IMR-90 (cell line): ENCODE results near the gene FAM20C. TPM values are rescaled to one million over a fixed set of nuclear protein-coding genes. Genes with fewer than 3 reads are reported as not detected.

Experiments
- ATAC-seq: fragments of 200-7000 bp; cut with Tn5 transposase; 2 replicates; pipeline ENCODE4 v1.9.1; 2020; ENCODE audit warnings: low read depth, mild to moderate bottlenecking, moderate library complexity
- BruUV-seq: library from RNA; stranded (reverse); fragments of 400-500 nt; replicated peaks from 2 replicates; lab custom pipeline; 2021; lab: Mats Ljungman, UMichigan
- CTCF ChIA-PET: fragments of 300-600 bp; formaldehyde crosslinking; extraction: SDS; loops from one replicate; lab custom pipeline; 2021; ENCODE audit warnings: antibody characterized with exemption; lab: Yijun Ruan, JAX
- POLR2A ChIA-PET: fragments of 300-600 bp; sonication (Branson Sonifier 250); formaldehyde crosslinking; loops from one replicate; lab custom pipeline; 2022; ENCODE audit warnings: antibody characterized with exemption; ENCODE audit not compliant: unreplicated experiment; lab: Charles Lee
- DNase-seq: peaks from one replicate; pipeline ENCODE4 v3.0.0; 2013
- H2AFZ ChIP-seq: replicated peaks from 2 replicates; pipeline ENCODE3; 2013; ENCODE audit warnings: low read length, mild to moderate bottlenecking; ENCODE audit not compliant: poor library complexity
- H2AK5ac ChIP-seq: 2 replicates; pipeline ENCODE4 v1.6.1; 2013; ENCODE audit warnings: low read depth, low read length, inconsistent platforms
- H2AK9ac ChIP-seq: replicated peaks from 2 replicates; pipeline ENCODE3; 2013; ENCODE audit warnings: mild to moderate bottlenecking, low read depth, low read length, moderate library complexity; ENCODE audit not compliant: poor library complexity
- H2BK120ac ChIP-seq: 2 replicates; pipeline ENCODE4 v1.6.1; 2013; ENCODE audit warnings: low read depth, low read length, inconsistent platforms
- H2BK15ac ChIP-seq: 3 replicates; pipeline ENCODE4 v1.6.1; 2013; ENCODE audit warnings: low read depth, low read length, inconsistent platforms
- H2BK20ac ChIP-seq: 2 replicates; pipeline ENCODE4 v1.6.1; 2013; ENCODE audit warnings: low read depth, mild to moderate bottlenecking, inconsistent platforms, low read length, moderate library complexity
- H2BK5ac ChIP-seq: 2 replicates; pipeline ENCODE4 v1.6.1; 2013; ENCODE audit warnings: mild to moderate bottlenecking, low read depth, low read length, inconsistent platforms; ENCODE audit not compliant: poor library complexity, severe bottlenecking
- H3K14ac ChIP-seq: replicated peaks from 2 replicates; pipeline ENCODE4 v1.6.1; 2013; ENCODE audit warnings: low read depth, low read length, inconsistent platforms
- H3K18ac ChIP-seq: 2 replicates; pipeline ENCODE4 v1.6.1; 2013; ENCODE audit warnings: low read depth, low read length, control low read depth
- H3K23ac ChIP-seq: 2 replicates; pipeline ENCODE4 v1.6.1; 2013; ENCODE audit warnings: low read depth, low read length, inconsistent platforms
- H3K27ac ChIP-seq: 2 replicates; pipeline ENCODE4 v1.5.1; 2013; ENCODE audit warnings: mild to moderate bottlenecking, control low read depth, low read length; ENCODE audit not compliant: insufficient read depth
- H3K27me3 ChIP-seq: 2 replicates; pipeline ENCODE4 v1.6.1; 2013; ENCODE audit warnings: low read length; ENCODE audit not compliant: control insufficient read depth, insufficient read depth
- H3K36me3 ChIP-seq: 2 replicates; pipeline ENCODE4 v1.6.1; 2013; ENCODE audit warnings: low read length, mixed read lengths; ENCODE audit not compliant: control insufficient read depth, insufficient read depth
- H3K4ac ChIP-seq: 2 replicates; pipeline ENCODE4 v1.6.1; 2013; ENCODE audit warnings: low read depth, low read length, inconsistent platforms
- H3K4me1 ChIP-seq: 2 replicates; pipeline ENCODE4 v1.6.1; 2013; ENCODE audit warnings: low read length, mixed read lengths; ENCODE audit not compliant: control insufficient read depth, insufficient read depth
- H3K4me2 ChIP-seq: 2 replicates; pipeline ENCODE4 v1.6.1; 2013; ENCODE audit warnings: low read depth, mild to moderate bottlenecking, control low read depth, low read length, moderate library complexity
- H3K4me3 ChIP-seq: 2 replicates; pipeline ENCODE4 v1.5.1; 2013; ENCODE audit warnings: low read depth, mild to moderate bottlenecking, control low read depth, low read length, moderate library complexity; ENCODE audit not compliant: insufficient read depth
- H3K56ac ChIP-seq: 2 replicates; pipeline ENCODE4 v1.6.1; 2013; ENCODE audit warnings: low read length, inconsistent platforms; ENCODE audit not compliant: insufficient read depth; ENCODE audit errors: extremely low read depth
- H3K79me1 ChIP-seq, 2 experiments: 2 replicates each; pipeline ENCODE4 v1.6.1; 2013; ENCODE audit warnings: low read length in 2 of 2, inconsistent platforms in 1 of 2, low read depth in 1 of 2
- H3K9ac ChIP-seq: 2 replicates; pipeline ENCODE4 v1.6.1; 2013; ENCODE audit warnings: low read depth, low read length, control low read depth
- H3K9me1 ChIP-seq: 2 replicates; pipeline ENCODE4 v1.6.1; 2013; ENCODE audit warnings: low read length, inconsistent platforms; ENCODE audit not compliant: insufficient read depth
- H3K9me3 ChIP-seq: 2 replicates; pipeline ENCODE4 v1.6.1; 2013; ENCODE audit warnings: low read length; ENCODE audit not compliant: control insufficient read depth, insufficient read depth
- H4K20me1 ChIP-seq: 2 replicates; pipeline ENCODE4 v1.6.1; 2013; ENCODE audit warnings: low read length, inconsistent platforms; ENCODE audit not compliant: insufficient read depth
- H4K5ac ChIP-seq: 2 replicates; pipeline ENCODE4 v1.6.1; 2013; ENCODE audit warnings: mild to moderate bottlenecking, low read depth, low read length, control low read depth
- H4K8ac ChIP-seq, 2 experiments: 2 replicates each; pipeline ENCODE4 v1.6.1; 2013; ENCODE audit warnings: low read depth in 2 of 2, low read length in 2 of 2, control low read depth in 1 of 2, inconsistent platforms in 1 of 2
- H4K91ac ChIP-seq: 2 replicates; pipeline ENCODE4 v1.6.1; 2013; ENCODE audit warnings: low read depth, low read length, inconsistent platforms; ENCODE audit not compliant: insufficient read depth
- BHLHE40 ChIP-seq: fragments of 150-350 bp; IDR thresholded peaks from 2 replicates; pipeline ENCODE4 v1.6.1; 2016; ENCODE audit warnings: mild to moderate bottlenecking, low read depth, low read length
- CEBPB ChIP-seq: IDR thresholded peaks from 2 replicates; pipeline ENCODE4 v1.6.1; 2012; ENCODE audit warnings: low read depth, low read length, improper control_type of control experiment
- CHD1 ChIP-seq: IDR thresholded peaks from 2 replicates; pipeline ENCODE4 v1.6.1; 2012; ENCODE audit warnings: low read depth, low read length, improper control_type of control experiment
- CTCF ChIP-seq: conservative IDR thresholded peaks from 2 replicates; pipeline ENCODE4 v1.5.1; 2012; ENCODE audit warnings: mild to moderate bottlenecking, low read depth, low read length, improper control_type of control experiment
- ELK1 ChIP-seq: fragments of 150-350 bp; IDR thresholded peaks from 2 replicates; pipeline ENCODE4 v1.6.1; 2016; ENCODE audit warnings: low read depth, mild to moderate bottlenecking, low read length, moderate library complexity, borderline replicate concordance
- FOS ChIP-seq: fragments of 150-350 bp; IDR thresholded peaks from 2 replicates; pipeline ENCODE4 v1.6.1; 2016; ENCODE audit warnings: low read depth, low read length
- MAFK ChIP-seq: IDR thresholded peaks from 2 replicates; pipeline ENCODE4 v1.6.1; 2012; ENCODE audit warnings: low read depth, low read length, improper control_type of control experiment
- MAZ ChIP-seq: IDR thresholded peaks from 2 replicates; pipeline ENCODE4 v1.6.1; 2012; ENCODE audit warnings: low read depth, mild to moderate bottlenecking, low read length, improper control_type of control experiment, moderate library complexity, borderline replicate concordance
- MXI1 ChIP-seq: IDR thresholded peaks from 2 replicates; pipeline ENCODE4 v1.6.1; 2012; ENCODE audit warnings: low read depth, mild to moderate bottlenecking, low read length, moderate library complexity, borderline replicate concordance
- NFE2L2 ChIP-seq: fragments of 150-350 bp; IDR thresholded peaks from 2 replicates; pipeline ENCODE4 v1.6.1; 2016; ENCODE audit warnings: low read depth, mild to moderate bottlenecking, low read length
- POLR2A ChIP-seq: IDR thresholded peaks from 2 replicates; pipeline ENCODE4 v1.6.1; 2012; ENCODE audit warnings: mild to moderate bottlenecking, low read depth, low read length
- RAD21 ChIP-seq: IDR thresholded peaks from 2 replicates; pipeline ENCODE4 v1.6.1; 2012; ENCODE audit warnings: low read length, improper control_type of control experiment
- RCOR1 ChIP-seq: IDR thresholded peaks from 2 replicates; pipeline ENCODE4 v1.6.1; 2012; ENCODE audit warnings: mild to moderate bottlenecking, low read length, improper control_type of control experiment; ENCODE audit not compliant: insufficient replicate concordance
- RFX5 ChIP-seq: IDR thresholded peaks from 2 replicates; pipeline ENCODE4 v1.8.0; 2012; ENCODE audit warnings: low read depth, mild to moderate bottlenecking, low read length, moderate library complexity
- SMC3 ChIP-seq: fragments of 150-350 bp; IDR thresholded peaks from 2 replicates; pipeline ENCODE4 v1.6.1; 2016; ENCODE audit warnings: low read depth, mild to moderate bottlenecking, antibody characterized with exemption, low read length, moderate library complexity
- WGBS, 2 experiments: methylation state at CpG; one replicate each; pipeline versions ENCODE4 v1.1.5 to v1.1.7; 2013; ENCODE audit warnings: missing lambda C conversion rate in 2 of 2; ENCODE audit not compliant: insufficient read length in 1 of 2; ENCODE audit errors: extremely low coverage in 2 of 2; 5-methylcytosine and 5-hydroxymethylcytosine counted together
- dilution Hi-C: fragments of 300-500 bp; cut with HindIII; formaldehyde crosslinking; loops from one replicate; pipeline ENCODE4 v1.14.3; 2018; ENCODE audit warnings: low sequenced_read_pairs; ENCODE audit not compliant: unreplicated experiment
- in situ Hi-C: fragments of 300-500 bp; cut with MboI; formaldehyde crosslinking; loops from 3 replicates; pipeline ENCODE4 v1.14.3; 2019; ENCODE audit warnings: low sequenced_read_pairs, inconsistent platforms, mixed read lengths
- intact Hi-C: fragments of 100-400 bp; cut with micrococcal nuclease; formaldehyde crosslinking; loops from 2 replicates; pipeline ENCODE4 v1.10.0; 2022
- polyA plus RNA-seq, 3 experiments: library from polyadenylated mRNA; depleted of rRNA; stranded (reverse); fragments of >200 nt; gene quantifications; 2 replicates each; pipeline ENCODE4 v1.2.3, GENCODE V29; 2012; ENCODE audit warnings: low replicate concordance in 1 of 3
- total RNA-seq: library from RNA; depleted of rRNA; stranded (reverse); fragments of >200 nt; gene quantifications from 2 replicates; pipeline ENCODE4 v1.2.3, GENCODE V29; 2012
- TF ChIP-seq, protein P1 (sequence below): fragments of 150-350 bp; IDR thresholded peaks from 2 replicates; pipeline ENCODE4 v1.6.1; 2017; ENCODE audit warnings: mild to moderate bottlenecking, antibody characterized with exemption, low read length, low read depth

The FAM20C gene
- total and polyA plus RNA-seq, 2 of the 4 experiments (the other 2 are of a cell fraction) = 7.7 to 36.6 TPM

DNA sequence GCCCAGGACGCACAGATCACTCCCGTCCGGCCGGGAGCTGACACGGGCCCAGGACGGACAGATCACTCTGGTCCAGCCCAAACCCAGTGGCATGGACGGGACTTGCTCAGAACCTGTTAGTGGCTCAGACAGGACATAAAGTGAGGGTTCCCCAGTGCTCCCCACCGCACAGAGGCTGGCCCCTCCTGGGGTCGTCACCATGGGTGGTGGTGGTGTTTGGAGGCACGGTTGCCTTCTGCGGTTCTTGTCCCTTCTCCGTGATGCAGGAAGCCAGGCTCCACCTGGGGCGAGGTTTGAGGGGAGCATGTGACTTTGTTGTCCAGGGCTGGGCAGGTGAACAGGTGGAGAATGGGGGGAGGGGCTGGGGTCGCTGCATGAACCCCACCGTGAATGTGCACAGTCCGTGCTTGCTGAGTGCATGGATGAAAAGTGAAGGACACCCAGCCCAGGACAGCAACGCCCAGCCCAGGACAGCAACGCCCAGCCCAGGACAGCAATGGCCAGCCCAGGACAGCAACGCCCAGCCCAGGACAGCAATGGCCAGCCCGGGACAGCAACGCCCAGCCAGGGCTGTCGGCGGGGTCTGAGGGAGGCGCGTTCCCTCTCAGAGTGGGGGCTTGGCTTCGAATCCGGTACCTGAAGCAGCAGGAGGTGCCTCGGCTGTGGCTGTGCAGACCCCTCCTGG is 26.7 kb downstream of the FAM20C start:
- no peak overlapping the region for H2BK15ac ChIP-seq
- intact Hi-C loops (no loop called here), dilution Hi-C loops (no loop called here), in situ Hi-C loops (no loop called here)
- DNase-seq = no peak
- H2BK120ac ChIP-seq = no peak overlapping the region
- H3K14ac ChIP-seq = no peak overlapping the region
- no peak overlapping the region for H2AFZ ChIP-seq
- H3K4me2 ChIP-seq = no peak overlapping the region
- no peak overlapping the region; a peak in 1 of 4 replicates for H4K8ac ChIP-seq
- H3K79me1 ChIP-seq = peaks cover 19 to 56% of the 10 kb centered on the region in 2 experiments
- peaks cover 46% of the 10 kb centered on the region for H4K20me1 ChIP-seq
- H3K27me3 ChIP-seq = no peaks in the 10 kb centered on the region
- H2BK20ac ChIP-seq = no peak overlapping the region
- TF ChIP-seq POLR2A = no peak
- TF ChIP-seq CHD1 = no peak
- no peak for TF ChIP-seq MXI1
- TF ChIP-seq NFE2L2 = no peak
- TF ChIP-seq MAFK = no peak
- no peak for TF ChIP-seq SMC3
- no peak for TF ChIP-seq FOS
- TF ChIP-seq BHLHE40 = no peak
- no peak for TF ChIP-seq MAZ
- no peak for TF ChIP-seq RAD21
- no peak for TF ChIP-seq CEBPB
- no peak for TF ChIP-seq RFX5
- no peak for TF ChIP-seq RCOR1
- TF ChIP-seq, protein P1, sequence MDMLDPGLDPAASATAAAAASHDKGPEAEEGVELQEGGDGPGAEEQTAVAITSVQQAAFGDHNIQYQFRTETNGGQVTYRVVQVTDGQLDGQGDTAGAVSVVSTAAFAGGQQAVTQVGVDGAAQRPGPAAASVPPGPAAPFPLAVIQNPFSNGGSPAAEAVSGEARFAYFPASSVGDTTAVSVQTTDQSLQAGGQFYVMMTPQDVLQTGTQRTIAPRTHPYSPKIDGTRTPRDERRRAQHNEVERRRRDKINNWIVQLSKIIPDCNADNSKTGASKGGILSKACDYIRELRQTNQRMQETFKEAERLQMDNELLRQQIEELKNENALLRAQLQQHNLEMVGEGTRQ = no peak
- no peak for TF ChIP-seq ELK1
- TF ChIP-seq CTCF = no peak
- H2BK5ac ChIP-seq = no peak overlapping the region
- no peak for ATAC-seq
- WGBS, 2 experiments = 98% methylated on average over 11 of the region's 28 CpGs; no CpG with 5 or more reads in 1 of the 2 experiments
- no peak overlapping the region for H3K18ac ChIP-seq
- H3K4ac ChIP-seq = no peak overlapping the region
- peaks cover 57% of the 10 kb centered on the region for H3K36me3 ChIP-seq
- no peak overlapping the region for H4K5ac ChIP-seq
- CTCF ChIA-PET = no interaction called here
- H3K27ac ChIP-seq = no peak overlapping the region
- POLR2A ChIA-PET = no interaction called here
- no peak overlapping the region for H3K9ac ChIP-seq
- H3K9me1 ChIP-seq = peaks cover 25% of the 10 kb centered on the region
- no peak overlapping the region for H2AK9ac ChIP-seq
- H3K9me3 ChIP-seq = no peaks in the 10 kb centered on the region
- H4K91ac ChIP-seq = no peak overlapping the region
- H3K4me3 ChIP-seq = no peak overlapping the region
- H3K56ac ChIP-seq = no peak overlapping the region
- no peak overlapping the region for H2AK5ac ChIP-seq
- no TSS peak for BruUV-seq
- no peak overlapping the region for H3K23ac ChIP-seq
- peaks cover 20% of the 10 kb centered on the region for H3K4me1 ChIP-seq
